Stimulated activated naive CD4-positive, alpha-beta T cell (primary cell): ENCODE data around the gene MCFD2.
"Not testable (repeated sequence)": the region's sequence is repeated elsewhere in the genome, so short reads cannot be mapped to it uniquely, and the experiment has no call there.

ENCODE experiments used
- DNase-seq, 6 experiments: peaks; one replicate each; lab custom pipeline; 2025; lab: John Stamatoyannopoulos, UW

Gene MCFD2

DNA sequence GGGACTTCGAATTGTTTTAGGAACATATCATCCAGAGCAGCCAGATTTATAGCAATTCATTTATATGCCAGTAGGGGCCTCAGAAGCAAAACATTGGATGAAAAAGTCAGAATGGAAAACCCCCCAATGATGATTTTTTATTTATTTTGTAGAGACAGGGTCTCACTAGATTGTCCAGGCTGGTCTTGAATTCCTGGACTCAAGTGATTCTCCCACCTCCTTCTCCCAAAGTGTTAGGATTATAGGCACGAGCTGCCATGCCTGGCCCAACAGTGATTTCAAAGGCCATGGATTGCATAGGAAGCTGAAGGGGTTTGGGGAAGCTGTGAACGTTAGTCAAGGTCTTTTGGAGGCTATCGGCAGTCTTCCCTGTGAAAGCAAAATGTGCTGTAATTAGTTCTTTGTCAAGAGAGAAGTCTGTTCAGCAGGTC is 21.9 kb upstream of the MCFD2 start:
- DNase-seq: no peak

DNA sequence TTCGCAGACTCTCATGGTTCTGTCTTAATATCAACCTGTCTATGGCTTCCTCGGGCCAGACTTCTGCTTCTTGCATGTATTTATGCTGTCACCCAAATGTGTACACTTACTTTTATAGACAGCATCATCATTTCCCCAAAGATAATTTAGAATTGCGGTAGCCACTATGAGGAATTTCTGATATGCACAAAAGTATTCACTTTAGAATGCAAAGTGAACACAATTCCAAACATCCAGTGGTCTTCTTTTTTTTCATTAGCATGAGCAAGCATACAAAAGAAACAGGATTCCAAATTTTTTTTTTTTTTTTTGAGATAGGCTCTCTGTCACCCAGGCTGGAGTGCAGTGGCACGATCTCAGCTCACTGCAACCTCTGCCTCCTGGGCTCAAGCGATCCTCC is 21.0 kb upstream of the MCFD2 start:
- DNase-seq: no peak

DNA sequence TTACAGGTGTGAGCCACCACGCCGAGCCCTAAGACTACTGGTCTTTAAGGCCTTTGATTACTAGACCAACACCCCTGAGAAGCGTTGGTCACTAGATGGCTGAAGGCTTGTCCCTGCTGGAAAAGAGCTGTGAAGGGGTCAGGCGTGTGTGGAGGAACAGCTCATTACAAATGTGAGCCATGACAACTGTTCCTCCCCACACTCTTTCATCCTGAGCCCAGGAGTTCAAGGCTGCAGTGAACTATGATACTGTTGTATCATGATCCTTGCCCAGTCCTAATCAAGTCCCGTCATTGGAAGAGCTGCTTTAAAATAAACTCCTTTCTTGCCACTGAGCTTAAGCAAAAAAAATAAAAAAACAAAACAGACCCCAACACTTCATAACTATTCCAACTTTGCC is 19.5 kb upstream of the MCFD2 start:
- no peak for DNase-seq

DNA sequence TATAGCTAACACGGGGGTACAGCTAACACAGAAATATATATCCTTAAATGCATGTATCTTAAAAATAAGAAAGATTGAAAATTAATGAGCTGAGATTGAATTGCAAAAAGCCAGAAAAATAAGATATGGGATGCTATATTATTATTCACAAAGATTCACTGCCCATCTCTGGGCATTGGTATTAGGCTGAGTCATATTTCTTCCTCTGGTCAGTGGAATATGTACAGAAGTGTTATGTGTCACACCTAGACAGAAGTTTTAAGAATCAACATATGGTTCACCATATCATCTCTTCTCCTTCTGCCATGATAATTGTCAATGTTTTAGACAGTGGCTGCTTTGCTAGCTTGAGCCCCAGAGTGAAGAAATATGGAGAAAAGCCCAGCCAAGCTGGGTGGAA is 14.0 kb upstream of the MCFD2 start:
- DNase-seq: no peak

DNA sequence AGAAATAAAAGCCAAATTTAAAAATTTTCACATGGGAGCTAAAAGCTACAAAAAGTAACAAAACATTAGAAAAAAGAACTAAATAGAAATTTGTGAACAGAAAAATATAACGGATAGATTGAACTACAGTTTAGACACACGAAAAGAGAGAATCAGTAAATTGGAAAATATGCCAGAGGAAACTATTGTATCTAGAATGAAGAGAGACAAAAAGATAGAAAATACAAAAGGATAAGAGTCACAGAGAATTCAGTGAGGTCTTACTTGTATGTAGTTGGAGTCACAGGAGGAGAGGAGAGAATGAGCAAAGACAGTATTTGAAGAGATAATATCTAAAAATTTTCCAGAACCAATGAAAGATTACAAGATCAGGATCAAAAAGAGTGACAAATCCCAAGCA is 11.3 kb upstream of the MCFD2 start:
- DNase-seq: no peak

DNA sequence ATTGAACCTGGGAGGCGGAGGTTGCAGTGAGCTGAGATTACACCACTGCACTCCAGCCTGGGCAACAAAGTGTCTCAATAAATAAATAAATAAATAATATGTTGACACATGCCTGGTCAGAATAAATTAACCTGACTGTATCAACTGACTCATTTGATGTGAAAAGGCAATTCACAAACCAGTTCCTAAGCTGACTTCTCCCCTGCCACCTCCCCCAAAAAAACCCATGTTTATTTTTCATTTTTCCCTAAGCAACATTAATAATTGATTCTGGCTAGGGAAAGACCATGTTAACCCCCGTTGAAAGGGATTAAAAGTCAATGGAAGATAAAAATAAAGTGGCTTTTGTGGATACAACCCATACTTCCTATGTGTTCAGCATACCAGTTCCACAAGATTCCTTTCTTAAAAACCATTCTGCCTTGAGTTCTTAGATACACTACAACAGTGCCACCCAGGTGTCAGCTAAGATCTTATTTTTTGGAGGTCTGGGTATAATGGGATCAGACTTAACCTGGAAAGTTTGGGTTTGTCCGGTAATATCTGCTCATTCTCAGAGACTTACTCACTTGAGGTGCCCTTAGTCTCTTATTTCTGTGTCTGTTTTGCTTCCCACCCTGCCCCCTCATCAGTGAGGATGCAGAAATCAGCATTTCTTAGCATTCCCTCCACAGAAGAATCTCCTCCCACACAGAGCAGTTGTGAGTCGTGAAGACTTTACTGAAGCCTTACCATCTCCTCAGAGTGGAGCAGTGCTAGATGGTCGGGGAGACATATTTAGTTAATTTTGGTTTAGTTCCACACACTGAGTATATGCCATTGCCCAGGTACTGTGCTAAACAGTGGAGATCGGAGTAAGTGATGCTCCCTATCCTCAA is 10.1 kb upstream of the MCFD2 start:
- no peak for DNase-seq

DNA sequence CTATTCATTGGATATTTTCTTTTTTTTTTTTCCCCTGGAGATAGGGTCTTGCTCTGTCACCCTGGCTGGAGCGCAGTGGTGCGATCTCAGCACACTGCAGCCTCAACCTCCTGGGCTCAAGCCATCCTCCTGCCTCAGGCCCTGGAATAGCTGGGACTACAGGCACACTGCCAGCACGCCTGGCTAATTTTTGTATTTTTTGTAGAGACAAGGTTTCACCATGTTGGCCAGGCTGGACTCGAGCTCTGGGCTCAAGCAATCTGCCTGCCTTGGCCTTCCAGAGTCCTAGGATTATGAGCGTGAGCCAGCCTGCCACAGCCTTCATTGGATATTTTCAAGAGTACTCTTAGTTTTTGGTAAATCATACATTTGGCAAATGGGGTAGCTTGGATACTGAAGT is 9.0 kb upstream of the MCFD2 start:
- no peak for DNase-seq

DNA sequence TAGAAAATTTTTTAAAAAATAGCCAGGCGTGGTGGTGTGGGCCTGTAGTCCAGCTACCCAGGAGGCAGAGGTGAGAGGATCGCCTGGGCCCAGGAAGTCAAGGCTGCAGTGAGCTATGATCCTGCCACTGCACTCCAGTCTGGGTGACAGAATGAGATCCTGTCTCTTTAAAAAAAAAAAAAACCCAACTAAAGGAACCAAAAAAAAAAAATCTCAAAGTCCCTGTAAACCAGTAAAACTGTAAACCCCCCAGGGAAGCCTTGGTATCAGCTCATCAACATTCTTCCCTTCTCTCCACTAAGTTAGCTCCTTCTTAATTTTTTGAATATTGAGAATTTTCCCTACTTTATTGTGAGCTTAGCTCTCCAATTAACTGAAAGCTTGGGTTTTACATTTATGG is 8.4 kb upstream of the MCFD2 start:
- DNase-seq: no peak

DNA sequence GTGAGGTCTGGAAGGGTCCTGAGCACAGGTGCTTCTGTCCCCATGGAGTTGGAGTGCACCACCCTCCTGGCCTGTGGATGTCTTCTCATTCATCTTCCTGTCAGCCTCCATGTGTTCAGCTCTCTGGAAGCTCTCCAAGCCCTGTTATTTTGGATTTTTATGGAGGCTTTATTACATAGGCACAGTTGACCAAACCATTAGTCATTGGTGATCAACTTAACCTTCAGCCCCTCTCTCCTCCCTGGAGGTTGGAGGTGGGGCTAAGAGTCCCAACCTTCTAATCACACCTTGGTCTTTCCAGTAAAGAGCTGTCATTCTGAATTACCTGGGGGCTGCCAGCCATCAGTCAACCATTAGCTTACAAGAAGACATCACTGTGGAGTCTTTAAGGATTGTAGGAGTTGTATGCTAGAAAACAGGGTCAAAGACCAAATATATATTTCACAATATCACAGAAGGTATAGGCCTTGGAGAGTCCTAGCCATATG is 7.5 kb upstream of the MCFD2 start:
- no peak for DNase-seq

DNA sequence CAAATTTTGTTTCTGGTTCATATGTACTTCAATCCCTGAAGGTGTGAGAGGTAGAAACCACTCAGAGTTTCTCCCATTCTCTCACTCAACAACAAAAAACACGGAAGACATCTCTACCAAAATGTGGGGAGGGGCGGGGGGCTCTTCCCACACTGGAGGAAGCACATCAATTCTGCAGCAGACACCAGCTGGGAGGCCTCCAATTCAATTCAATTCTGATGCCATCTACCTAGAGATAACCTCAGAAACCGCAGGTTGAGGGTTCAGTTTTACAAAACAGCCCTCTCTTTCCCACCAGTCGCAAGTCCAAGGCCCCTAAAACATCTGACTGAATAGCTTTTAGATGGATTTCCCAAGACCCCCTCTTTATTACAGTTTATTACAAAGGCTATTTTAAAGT is 7.0 kb upstream of the MCFD2 start:
- DNase-seq: no peak

DNA sequence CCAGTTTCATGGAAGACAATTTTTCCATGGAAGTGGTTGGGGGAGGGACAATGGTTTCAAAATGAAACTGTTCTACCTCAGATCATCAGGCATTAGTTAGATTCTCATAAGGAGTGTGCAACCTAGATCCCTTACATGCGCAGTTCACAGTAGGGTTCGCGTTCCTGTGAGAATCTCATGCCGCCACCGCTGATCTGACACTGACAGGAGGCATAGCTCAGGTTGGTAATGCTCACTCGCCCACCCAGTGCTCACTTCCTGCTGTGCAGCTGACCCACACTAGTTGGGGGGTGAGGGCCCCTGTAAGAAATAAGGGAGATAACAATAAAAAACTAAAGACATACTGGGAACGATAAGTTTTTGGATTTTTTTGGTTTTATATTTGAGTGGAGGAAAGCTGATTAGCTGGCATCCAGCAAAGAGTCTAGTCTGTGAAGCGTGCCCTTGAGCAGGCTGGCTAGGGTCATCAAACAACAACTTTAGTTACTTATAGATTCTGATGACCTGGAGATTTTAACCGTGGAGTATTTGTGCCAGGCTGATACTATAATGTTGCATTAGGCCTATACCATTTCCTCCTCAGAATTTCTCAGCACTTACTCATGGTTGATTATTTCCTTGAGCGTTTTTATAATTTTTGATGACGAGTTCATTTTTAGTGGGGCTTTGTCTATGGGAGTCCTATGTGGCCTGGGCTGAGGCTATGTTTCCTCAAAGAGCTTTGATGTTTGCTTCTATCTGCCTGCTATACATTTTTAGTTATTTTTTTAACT is 6.3 kb upstream of the MCFD2 start:
- DNase-seq: no peak

DNA sequence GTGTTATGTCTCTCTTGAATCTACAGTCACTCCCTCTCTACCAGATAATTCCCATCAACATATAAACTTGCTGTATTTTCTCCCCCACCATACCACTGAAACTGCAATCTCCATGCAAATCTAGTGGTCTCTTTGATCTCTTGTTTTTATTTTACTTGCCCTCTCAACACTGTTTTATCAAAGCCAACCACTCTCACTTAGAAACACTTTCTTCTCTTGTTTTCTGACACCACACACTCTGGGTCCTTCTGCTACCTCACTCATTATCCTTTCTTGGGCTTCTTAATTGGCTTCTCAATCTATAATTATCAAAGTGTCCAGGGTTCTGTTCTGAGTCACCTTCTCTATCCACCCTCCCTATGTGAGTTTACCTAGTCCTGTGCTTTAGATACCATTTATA is 2.0 kb upstream of the MCFD2 start:
- DNase-seq: peak in 3 of 6 experiments; percentile 5 to 41 (median 38)

DNA sequence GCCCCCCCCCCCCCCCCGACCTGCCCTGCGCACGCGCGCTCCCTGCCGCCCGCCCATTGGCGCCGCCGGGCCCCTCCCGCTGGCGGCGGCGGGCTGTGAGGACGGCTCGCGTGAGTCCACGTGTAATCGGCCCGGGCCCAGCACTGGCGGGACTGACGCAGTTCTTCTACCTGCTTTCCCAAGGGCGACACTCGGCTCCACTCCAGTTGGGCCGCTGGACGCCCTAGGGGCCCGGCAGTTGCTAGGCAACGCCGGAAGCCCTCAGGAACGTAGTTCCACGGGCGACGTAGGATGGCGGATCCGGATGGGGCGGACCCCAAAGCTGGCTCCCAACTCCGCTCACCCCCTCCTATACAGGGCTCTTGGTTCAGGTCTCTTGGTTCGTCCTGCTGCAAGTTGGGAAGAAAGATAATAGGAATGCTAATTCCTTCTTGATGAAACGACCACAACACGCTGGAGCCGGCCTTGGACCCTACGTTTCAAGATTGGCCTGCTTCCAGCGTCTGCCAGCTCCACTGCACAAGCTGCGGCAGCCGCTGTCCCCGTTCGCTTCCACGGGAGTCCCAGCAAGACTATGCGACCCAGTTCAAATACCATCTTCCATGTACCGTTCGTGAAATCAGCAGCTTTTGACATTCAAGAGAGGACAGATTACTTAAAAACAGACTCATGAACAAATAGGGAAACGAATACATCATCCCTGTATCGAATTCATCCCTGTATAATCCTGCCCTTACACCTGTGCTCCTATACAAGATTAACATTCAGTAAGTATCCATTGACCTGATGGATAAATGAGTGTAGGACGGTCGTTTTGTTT is 415 bp upstream of the MCFD2 start:
- DNase-seq: peak; percentile 78 to 98 (median 84)

DNA sequence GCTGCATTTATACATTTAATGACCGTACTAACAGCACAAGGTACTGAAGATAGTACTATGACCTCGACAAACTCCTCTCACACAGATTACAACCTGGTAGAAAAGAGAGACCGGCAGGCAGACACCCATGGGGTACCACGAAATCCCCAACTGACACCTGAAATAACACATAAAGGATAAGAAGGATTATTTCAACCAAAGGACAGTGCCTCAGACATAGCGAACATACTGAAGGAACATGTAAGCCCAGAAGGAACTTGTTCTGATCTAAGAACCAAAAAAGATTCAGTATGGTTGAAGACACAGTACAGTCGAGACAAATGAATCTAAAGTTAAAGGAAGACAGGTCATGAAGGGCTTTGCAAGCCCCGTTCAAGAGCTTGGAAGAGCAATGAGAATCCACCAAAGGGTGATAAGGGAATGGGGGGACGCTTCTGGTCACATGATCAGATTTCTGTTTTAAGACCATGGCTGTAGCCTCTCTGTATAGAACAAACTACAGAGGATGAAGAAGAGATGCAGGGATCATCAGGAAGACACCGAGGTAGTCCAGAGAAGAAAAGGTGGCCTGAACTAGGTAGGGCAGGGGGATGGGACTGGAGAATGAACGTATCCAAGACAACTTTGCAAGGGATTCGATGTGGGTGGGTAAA is 902 bp downstream of the MCFD2 start:
- DNase-seq: peak in 1 of 6 experiments; percentile 25

DNA sequence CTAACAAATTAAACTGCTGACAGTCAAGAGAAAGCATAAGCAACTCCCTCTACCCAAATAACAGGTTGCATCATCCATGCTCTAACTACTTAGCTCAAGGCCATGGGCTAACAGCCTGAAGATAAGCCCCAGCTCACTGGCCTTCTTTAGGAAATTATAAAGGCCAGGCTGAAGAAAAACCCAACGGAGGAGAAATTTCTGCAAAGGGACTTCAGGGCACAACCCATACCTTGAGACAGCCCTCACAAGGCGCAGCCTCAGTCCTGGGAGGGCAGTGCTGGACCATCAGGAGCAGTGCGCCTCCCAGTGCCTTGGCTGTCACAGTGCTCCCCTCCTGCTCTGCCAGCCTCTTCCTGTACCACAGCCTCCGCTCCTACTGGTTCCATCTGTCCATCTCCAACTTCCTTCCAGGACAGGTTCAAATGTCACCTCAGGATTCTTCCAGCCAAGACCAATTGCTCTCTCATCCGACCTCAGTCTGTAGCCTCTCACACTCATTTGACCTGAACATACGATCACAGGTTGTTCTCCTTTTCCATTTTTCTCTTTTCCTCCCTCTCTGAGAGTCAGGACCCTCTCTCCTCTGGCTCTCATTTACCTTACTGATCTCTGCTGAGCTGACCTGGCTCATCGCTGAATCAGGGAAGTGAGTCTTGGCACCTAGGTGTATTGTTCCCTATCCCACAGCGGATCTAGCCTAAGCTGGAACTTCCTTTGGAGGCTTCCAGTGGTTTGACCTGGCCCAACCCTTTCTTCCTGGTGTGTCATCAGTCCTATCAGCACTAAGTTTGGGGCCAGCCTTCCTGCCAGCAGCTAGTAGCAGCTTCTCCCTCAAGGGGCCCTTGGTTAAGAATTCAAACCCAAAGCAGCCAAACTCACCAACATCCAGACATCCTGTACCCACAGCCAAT is 1.9 kb downstream of the MCFD2 start:
- DNase-seq: no peak

DNA sequence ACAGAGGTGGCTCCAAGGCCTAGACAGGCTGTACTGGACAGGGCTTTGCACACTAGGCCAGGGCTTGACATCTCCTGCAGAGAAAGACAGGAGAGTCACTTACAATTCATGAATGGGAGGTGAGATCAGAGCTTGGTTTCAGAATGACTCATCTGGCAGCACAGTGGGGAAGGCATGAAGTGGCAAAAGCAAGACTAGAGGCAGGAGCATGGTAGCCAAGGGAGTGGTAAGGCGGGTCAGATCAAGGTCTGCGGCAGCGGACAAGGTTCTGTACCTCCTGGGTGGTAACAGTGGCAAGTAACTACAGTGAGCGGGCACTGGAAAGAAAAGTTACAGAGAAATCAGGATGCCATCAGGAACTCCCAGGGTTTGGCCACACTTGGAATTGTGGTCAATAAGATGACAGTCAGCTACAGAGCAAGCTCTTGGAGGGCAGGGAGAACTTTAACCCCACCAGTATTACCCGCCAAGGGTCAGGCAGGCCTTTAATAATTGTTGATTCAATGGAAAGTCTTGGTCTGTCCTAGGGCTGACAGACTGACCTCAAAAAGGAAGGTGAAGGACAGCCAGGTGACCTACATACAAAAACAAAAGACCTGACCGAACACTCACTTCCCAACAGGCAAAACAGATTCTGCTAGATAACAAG is 5.7 kb downstream of the MCFD2 start:
- DNase-seq: no peak

DNA sequence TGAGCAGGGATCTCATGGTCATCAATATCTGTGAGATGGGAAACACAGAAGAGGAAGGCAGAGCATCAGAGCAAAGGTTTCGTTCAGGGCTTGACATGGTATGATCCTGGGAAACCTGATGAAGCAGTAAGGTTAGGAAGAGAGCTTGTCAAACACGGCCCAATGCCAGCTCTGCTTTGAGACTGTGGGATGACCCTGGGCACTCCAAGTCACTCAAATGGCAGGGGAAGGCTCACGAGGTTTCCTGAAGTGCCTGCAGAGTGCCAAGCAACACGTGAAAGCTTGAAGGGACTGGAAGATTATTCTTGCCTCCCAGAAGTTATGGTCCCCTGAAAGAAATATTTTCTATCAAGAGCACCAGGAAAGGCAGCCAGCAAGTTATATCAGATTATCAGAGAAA is 6.5 kb downstream of the MCFD2 start:
- no peak for DNase-seq

DNA sequence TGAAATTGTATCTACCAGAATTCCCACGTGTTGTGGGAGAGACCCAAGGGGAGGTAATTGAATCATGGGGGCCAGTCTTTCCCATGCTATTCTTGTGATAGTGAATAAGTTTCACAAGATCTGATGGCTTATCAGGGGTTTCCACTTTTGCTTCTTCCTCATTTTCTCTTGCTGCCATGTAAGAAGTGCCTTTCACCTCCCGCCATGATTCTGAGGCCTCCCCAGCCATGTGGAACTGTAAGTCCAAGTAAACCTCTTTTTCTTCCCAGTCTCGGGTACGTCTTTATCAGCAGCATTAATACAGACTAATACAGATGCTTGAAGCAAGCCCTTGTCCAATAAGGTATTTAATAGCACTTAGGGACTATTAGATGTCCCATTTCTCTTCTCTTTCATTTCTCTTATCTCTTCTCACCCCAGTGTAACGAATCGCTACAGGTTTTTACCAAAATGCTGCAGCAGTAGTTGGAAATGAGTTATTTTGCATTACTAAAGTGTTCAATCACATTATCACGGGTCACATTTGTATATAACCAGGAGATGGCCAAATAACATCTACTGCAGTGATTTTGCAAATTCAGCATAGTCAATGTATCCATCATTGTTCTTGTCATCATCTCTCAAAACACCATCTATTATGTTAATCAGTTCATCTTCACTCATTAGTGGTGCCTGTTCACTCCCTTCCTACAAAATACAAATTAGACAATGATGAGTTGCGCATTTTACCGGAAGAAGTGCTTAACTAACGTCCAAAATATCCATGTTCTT is 10.5 kb downstream of the MCFD2 start:
- not testable (repeated sequence) for DNase-seq

DNA sequence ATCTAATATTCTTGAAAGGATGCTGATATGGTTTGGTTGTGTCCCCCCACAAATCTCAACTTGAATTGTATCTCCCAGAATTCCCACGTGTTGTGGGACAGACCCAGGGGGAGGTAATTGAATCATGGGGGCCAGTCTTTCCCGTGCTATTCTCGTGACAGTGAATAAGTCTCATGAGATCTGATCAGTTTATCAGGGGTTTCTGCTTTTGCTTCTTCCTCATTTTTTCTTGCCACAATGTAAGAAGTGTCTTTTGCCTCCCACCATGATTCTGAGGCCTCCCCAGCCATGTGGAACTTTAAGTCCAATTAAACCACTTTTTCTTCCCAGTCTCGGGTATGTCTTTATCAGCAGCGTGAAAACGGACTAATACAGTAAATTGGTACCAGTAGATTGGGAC is 12.6 kb downstream of the MCFD2 start:
- DNase-seq: not testable (repeated sequence)
